ENCODE measurements around the gene CDK11B.
"Not testable (repeated sequence)": the region's sequence is repeated elsewhere in the genome, so short reads cannot be mapped to it uniquely, and the experiment has no call there.

The CDK11B gene

DNA sequence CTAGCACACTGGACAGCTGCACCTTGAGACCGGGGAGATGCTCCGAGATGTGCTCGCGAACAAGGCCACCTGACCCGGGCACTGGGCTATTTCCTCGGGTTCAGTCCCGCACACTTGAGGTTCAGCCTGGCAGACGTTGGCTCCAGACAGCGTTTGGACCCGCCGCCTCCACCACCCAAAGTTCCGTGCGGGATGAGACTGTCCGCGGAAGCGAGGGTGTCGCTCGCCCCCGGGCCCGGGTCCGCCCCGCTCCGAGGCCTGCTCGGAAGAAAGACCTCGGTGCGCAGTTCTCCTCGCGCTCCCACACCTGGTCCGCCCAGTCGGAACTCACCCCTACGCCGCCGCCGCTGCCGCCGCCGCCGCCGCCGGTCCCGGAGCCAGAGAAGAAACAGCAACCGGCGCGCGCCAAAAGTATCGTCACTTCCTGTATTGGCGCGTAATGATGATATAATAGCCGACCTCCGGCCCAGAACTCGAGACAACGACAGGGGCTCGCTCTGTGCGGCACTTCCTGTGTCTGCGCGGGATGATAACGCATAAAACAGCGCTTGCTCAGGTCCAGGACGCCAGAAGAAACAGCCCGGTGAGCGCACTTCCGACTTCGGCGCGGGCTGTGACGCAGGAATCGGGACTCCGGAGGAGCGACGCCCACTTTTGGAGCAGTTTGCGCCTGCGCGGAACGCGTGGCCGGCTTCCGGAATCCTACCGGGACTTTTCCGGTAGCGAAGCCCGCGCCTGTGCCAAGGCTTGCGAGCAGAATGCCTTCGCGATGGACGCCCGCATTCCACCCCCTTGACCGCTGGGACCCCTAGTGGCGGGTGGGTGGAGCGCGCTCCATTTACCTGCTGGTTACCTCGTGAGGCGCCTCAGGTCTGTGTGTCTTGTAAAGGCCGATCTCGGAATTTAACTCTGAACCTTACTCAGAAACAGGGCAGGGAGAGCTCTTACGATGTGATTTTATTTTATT, at the start of gene CDK11B:
TSS of gene CDK11B (minus strand) at position 422 of the 967 bp plus-strand sequence. CDS start 1,519 bp downstream, outside the sequence.
- DNase-seq (ENCODE audit: low read depth in 3 of 3) = peak; percentile 93 to 99 (median 97)

- DNase-seq (ENCODE audit: low read depth in 3 of 3) = not testable (repeated sequence)
Observed at GRCh38 chr1:1707897-1708296, 49.1 kb upstream of the CDK11B start.

- DNase-seq (ENCODE audit: low read depth in 3 of 3) = not testable (repeated sequence)
Observed at GRCh38 chr1:1707241-1707640, 48.4 kb upstream of the CDK11B start.

- not testable (repeated sequence) for DNase-seq (ENCODE audit: low read depth in 3 of 3)
Observed at GRCh38 chr1:1705623-1706022, 46.8 kb upstream of the CDK11B start.

GRCh38 chr1:1704284-1704957, 45.6 kb upstream of the CDK11B start:
- DNase-seq (ENCODE audit: low read depth in 3 of 3) = not testable (repeated sequence)

DNA sequence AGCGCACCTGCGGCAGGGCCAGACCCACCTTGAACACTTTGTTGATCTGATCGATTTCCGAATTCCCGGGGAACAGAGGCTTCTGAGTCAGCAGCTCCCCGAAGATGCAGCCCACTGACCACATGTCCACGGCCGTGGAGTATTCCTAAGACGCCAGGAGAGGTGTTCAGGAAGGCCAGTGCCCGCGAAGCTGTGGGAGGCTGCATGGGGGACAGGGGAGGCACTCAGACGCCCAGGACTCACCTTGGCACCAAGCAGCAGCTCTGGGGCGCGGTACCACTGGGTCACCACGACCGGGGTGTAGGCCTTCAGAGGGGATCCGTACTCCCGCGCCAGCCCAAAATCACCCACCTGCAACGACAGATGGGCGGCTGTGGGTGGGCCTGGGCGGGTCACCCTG, 45.0 kb upstream of the CDK11B start:
- DNase-seq (ENCODE audit: low read depth in 3 of 3) = no peak

- not testable (repeated sequence) for DNase-seq (ENCODE audit: low read depth in 3 of 3)
Observed at GRCh38 chr1:1702506-1702905, 43.7 kb upstream of the CDK11B start.

DNA sequence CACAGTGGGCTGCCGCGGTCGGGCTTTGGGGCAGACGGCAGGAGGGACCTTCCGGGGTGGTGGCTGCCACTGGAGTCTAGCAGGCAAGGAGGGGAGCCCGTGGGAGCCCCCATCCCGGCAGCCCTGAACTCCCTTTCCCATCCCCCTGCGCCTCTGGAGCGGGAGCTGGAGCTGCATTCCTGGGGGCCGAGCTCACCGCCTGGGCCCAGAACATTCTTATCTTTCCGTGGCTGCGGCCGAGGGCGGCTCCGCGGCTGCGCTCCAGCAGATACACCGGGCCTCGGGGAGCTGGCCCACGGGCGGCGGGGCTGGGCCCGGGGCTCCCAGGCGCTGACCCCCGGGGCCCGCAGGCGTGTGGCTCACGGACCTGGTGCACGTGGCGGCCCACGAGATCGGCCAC, 41.8 kb upstream of the CDK11B start:
- DNase-seq (ENCODE audit: low read depth in 3 of 3) = not testable (repeated sequence)

GRCh38 chr1:1700067-1700466, 41.3 kb upstream of the CDK11B start:
- not testable (repeated sequence) for DNase-seq (ENCODE audit: low read depth in 3 of 3)

- DNase-seq (ENCODE audit: low read depth in 3 of 3) = not testable (repeated sequence)
Observed at GRCh38 chr1:1699061-1699460, 40.3 kb upstream of the CDK11B start.

DNA sequence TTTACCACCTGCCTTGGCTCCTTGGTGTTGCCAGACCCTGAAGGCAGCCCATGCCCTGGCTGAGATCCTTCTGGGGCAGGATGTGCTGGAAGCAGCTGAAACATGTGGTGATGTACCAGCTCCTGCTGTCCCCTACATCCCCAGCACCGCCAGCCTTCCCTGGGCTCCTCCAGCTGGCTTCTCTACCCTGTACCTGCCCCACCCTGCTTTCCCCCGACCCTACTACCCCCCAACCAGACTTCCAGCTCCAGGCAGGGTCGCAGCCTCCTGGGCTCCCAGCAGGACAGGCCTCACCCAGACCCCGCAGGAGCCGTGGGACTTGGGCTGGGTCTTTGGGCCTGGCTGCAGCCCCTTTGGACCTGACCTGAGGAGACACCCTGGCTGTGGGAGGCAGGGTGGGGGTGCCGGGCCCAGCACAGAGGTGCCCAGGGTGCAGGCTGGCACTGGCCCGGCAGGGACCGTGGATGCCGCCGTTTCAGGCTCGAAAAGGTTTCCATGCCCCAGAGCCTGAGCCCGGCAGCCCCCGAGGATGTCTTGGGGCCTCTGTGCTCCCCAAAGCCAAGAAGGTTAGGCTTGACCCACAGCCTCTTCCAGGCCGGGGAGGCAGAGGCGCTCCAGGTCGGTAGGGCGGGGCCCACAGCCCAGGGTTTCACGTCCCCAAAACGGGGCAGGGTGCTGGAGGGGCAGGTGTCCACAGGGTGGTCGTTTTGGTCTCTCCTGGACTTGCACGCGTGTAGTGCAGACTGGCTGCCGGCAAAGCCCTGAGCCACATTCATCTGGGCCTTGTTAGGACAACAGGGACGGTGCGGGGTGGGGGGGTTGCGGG, 38.8 kb upstream of the CDK11B start:
- DNase-seq (ENCODE audit: low read depth in 3 of 3) = not testable (repeated sequence)

DNA sequence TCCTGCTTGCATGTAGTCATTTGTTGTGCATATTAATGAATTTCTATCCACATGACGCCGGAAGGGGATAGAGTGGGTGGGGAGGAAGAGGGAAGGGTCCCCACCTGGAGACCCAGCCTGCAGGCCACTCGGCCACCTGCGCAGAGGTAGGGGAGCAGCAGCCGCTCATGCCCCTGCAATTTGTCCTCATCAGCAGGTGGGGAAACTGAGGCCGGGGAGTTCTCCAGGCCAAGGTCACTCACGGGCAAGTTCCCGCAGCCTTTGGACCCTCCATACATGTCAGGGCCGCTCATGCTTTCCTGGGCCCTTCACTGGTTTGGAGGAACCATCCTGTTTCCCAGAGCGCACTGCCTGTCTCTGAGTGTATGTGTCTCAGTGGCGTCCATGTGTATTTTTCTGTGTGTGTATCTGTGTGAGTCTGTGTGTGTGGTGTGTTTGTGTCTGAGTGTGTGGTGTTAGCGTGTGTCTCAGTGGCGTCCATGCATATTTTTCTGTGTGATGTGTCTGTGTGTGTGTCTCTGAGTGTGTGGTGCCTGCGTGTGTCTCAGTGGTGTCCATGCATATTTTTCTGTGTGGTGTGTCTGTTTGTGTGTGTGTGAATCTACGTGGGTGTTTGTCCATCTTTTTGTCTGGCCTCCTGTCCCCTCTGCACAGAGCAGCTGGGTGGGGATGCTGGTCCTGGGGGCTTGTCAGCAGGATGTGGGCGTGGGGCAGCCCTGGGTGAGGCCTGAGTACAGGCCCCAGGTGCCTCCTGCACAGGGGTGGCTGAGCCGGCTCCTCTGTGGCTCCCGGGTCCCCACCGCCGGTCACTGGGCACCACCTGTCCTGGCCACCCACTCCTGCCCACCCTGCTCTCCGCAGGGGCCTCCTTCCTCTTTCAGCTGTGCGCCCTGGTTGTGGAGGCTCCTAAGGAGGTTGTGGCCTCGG, 37.9 kb upstream of the CDK11B start:
- DNase-seq (ENCODE audit: low read depth in 3 of 3) = not testable (repeated sequence)

GRCh38 chr1:1692714-1693647, 34.2 kb upstream of the CDK11B start, which contains the start of gene SLC35E2B:
TSS of gene SLC35E2B (minus strand) at chr1:1692795. CDS start at chr1:1676699, 16,096 bp downstream.
- DNase-seq (ENCODE audit: low read depth in 3 of 3) = peak; percentile 70 to 86 (median 86)

DNA sequence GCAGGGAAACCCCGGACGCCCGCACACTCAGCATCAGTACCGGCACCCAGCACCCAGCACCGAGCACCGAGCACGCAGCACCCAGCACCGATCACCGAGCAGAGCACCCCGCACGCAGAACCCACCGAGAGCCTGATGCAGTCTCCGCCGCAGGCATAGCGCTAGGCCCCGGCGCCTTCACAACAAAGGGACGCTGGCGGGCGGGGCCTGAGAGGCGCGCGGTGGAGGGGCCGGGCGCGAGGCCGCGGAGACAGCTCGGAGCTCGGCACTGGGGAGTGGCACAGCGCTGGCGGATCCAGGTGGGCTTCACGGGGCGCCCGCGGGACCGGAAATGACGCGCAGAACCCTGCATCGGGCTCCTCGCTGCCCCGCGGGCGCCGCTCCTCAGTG, 33.5 kb upstream of the CDK11B start:
- DNase-seq (ENCODE audit: low read depth in 3 of 3) = peak in 2 of 3 experiments; percentile 65 to 72

DNA sequence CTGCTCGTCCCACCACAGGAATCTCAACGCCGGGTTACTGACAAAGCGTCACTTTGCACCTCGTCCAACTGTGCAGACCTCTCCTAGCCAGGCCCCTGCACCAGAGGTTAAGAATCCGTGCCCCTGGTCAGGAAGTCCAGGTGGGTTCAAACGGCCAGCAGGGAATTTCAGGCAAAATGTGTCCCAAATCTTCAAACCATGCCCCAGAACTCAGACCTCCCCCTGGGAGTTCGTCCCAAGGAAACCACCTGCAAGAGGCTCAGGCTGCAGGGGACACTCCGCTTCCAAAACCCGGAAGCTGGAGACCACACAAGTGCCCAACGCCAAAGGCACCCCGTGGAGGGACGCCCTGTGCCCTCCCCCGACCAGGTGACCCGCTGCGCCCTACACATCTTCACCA, 32.6 kb upstream of the CDK11B start:
- not testable (repeated sequence) for DNase-seq (ENCODE audit: low read depth in 3 of 3)

DNA sequence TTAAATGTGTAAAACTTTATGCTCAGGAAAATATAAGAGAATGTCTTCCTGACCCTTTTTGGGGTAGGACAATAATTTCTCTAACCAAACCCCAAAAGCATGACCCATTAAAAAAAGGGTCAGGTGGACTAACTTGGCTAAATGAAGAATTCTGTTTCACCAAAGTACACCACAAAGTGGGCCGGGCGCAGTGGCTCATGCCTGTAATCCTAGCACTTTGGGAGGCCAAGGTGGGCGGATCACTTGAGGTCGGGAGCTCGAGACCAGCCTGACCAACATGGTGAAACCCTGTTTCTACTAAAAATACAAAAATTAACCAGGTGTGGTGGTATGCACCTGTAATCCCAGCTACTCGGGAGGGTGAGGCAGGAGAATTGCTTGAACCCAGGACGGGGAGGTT, 30.7 kb upstream of the CDK11B start:
- DNase-seq (ENCODE audit: low read depth in 3 of 3) = not testable (repeated sequence)

GRCh38 chr1:1687846-1688245, 29.0 kb upstream of the CDK11B start:
- no peak for DNase-seq (ENCODE audit: low read depth in 3 of 3)

- no peak for DNase-seq (ENCODE audit: low read depth in 3 of 3)
Observed at GRCh38 chr1:1684031-1684681, 25.4 kb upstream of the CDK11B start.
